HG02981 (cell line): ENCODE measurements around the gene PPT2.
A peak's percentile ranks its signal among the peaks of the same experiment; 100 is the strongest.
"Not testable (repeated sequence)": the region's sequence is repeated elsewhere in the genome, so short reads cannot be mapped to it uniquely, and the experiment has no call there.

Source experiments
- ATAC-seq: cut with Tn5 transposase; IDR thresholded peaks from one replicate; pipeline ENCODE4 v1.9.1; 2021; ENCODE audit warnings: mild to moderate bottlenecking, moderate library complexity; ENCODE audit not compliant: unreplicated experiment

PPT2 gene

GRCh38 chr6:32127409-32127716, 26.6 kb upstream of the PPT2 start:
- ATAC-seq, result no peak

GRCh38 chr6:32127717-32128592, 26.0 kb upstream of the PPT2 start, which contains the start of gene ATF6B:
Gene ATF6B (minus strand): TSS chr6:32128246. CDS start chr6:32128207, 39 bp downstream.
- ATAC-seq, result peak; percentile 90

GRCh38 chr6:32128751-32129296, 25.1 kb upstream of the PPT2 start:
- no peak for ATAC-seq

- ATAC-seq, result no peak
Measured at GRCh38 chr6:32129297-32130088, 24.4 kb upstream of the PPT2 start.

GRCh38 chr6:32131439-32131948, 22.4 kb upstream of the PPT2 start:
- no peak for ATAC-seq

GRCh38 chr6:32132110-32132509, 21.8 kb upstream of the PPT2 start:
- no peak for ATAC-seq

- no peak for ATAC-seq
Measured at GRCh38 chr6:32133786-32134185, 20.2 kb upstream of the PPT2 start.

GRCh38 chr6:32137454-32137853, 16.5 kb upstream of the PPT2 start:
- no peak for ATAC-seq

GRCh38 chr6:32139590-32139989, 14.4 kb upstream of the PPT2 start:
- no peak for ATAC-seq

- ATAC-seq, result no peak
Measured at GRCh38 chr6:32140420-32141046, 13.4 kb upstream of the PPT2 start.

GRCh38 chr6:32144238-32144637, 9.7 kb upstream of the PPT2 start:
- ATAC-seq, result not testable (repeated sequence)

GRCh38 chr6:32146287-32146686, 7.7 kb upstream of the PPT2 start:
- no peak for ATAC-seq

GRCh38 chr6:32146687-32147086, 7.3 kb upstream of the PPT2 start:
- ATAC-seq, result no peak

- no peak for ATAC-seq
Measured at GRCh38 chr6:32147401-32148132, 6.4 kb upstream of the PPT2 start.

- ATAC-seq, result no peak
Measured at GRCh38 chr6:32148289-32149091, 5.5 kb upstream of the PPT2 start.

- ATAC-seq, result no peak
Measured at GRCh38 chr6:32149092-32149755, 4.7 kb upstream of the PPT2 start.

- no peak for ATAC-seq
Measured at GRCh38 chr6:32149932-32150870, 3.7 kb upstream of the PPT2 start.
